ENCODE measurements around the gene MRGPRX1. TPM values are rescaled to one million over a fixed set of nuclear protein-coding genes. Genes with fewer than 3 reads are reported as not detected.

MRGPRX1 gene
- total RNA-seq (ENCODE audit: unreplicated experiment) = not detected
- long read RNA-seq = 0 reads

- no peak for DNase-seq
- H3K27ac Mint-ChIP-seq (ENCODE audit: unreplicated experiment) = no peak within 1 kb of the TSS
- TF ChIP-seq, protein P1, sequence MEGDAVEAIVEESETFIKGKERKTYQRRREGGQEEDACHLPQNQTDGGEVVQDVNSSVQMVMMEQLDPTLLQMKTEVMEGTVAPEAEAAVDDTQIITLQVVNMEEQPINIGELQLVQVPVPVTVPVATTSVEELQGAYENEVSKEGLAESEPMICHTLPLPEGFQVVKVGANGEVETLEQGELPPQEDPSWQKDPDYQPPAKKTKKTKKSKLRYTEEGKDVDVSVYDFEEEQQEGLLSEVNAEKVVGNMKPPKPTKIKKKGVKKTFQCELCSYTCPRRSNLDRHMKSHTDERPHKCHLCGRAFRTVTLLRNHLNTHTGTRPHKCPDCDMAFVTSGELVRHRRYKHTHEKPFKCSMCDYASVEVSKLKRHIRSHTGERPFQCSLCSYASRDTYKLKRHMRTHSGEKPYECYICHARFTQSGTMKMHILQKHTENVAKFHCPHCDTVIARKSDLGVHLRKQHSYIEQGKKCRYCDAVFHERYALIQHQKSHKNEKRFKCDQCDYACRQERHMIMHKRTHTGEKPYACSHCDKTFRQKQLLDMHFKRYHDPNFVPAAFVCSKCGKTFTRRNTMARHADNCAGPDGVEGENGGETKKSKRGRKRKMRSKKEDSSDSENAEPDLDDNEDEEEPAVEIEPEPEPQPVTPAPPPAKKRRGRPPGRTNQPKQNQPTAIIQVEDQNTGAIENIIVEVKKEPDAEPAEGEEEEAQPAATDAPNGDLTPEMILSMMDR (IDR thresholded peaks at IDR 0.05; ENCODE audit: partially characterized antibody, unreplicated experiment) = no peak
- no peak within 1 kb of the TSS for H3K4me3 Mint-ChIP-seq (ENCODE audit: unreplicated experiment)
- no peaks in the 10 kb centered on the region for H3K27me3 Mint-ChIP-seq (ENCODE audit: unreplicated experiment)
- H3K9me3 Mint-ChIP-seq (ENCODE audit: unreplicated experiment) = no peaks in the 10 kb centered on the region
- H3K36me3 Mint-ChIP-seq (ENCODE audit: unreplicated experiment) = no peaks in the 10 kb centered on the region
- H3K4me1 Mint-ChIP-seq (ENCODE audit: low read depth, unreplicated experiment) = no peaks in the 10 kb centered on the region
Observed at GRCh38 chr11:18939314-18939713, at the start of gene MRGPRX1. Gene MRGPRX1, minus strand, starts transcription at chr11:18939414. Its CDS starts 4,630 bp downstream, at chr11:18934784.

DNA sequence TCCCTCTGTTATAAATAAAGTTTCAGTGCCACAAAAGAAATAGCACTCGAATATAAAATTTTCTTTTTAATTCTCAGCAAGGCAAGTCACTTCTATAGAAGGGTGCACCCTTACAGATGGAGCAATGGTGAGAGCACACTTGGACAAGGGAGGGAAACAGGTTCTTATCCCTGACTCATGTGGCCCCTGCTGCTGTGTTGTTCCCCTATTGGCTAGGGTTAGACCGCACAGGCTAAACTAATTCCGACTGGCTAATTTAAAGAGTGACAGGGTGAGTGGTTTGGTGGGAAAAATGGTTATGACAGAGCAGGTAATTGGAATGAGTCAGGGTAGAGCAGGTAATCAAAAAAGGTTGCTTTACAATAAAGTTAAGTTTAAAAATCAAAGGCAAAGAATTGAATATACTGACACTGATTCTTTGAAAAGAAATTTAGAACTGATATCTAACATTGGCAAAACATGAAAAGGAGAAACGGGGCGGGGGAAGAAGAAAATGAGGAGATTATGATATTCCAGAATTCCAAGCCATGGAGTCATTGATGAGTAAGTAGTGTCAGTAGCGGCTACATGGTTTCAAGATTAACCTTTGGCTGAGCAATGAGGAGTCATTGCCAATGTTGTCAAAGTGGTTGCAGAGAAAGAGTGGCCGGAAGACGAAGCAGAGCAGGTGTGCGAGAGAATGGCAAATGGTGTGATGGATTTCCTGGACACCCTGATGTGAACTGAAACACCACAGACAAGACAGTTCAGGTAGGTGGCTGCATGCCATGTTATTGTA is 48.4 kb upstream of the MRGPRX1 start:
- no peak overlapping the region for H3K4me3 Mint-ChIP-seq (ENCODE audit: unreplicated experiment)

DNA sequence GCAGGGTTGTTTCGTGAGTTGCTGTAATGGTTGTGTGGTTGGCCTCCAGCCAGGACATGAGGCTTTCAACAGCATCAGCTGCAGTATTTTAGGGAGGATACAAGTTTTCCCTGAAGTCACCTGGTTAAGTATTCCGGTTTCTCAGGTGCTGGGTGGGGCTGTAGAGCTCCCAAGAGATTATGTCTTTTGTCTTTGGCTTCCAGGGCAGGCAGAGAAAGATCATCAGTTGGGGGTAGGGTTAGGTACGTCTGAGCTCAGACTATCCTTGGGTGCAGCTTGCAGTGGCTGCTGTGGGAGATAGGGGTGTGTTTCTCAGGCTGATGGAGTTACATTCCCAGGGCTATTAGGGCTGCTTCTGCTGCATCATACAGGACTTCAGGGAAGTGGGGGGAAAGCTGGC is 47.5 kb upstream of the MRGPRX1 start:
- no peak overlapping the region for H3K27ac Mint-ChIP-seq (ENCODE audit: unreplicated experiment)
- peaks cover 4% of the 10 kb centered on the region for H3K9me3 Mint-ChIP-seq (ENCODE audit: unreplicated experiment)
- H3K27me3 Mint-ChIP-seq (ENCODE audit: unreplicated experiment) = peaks cover 2% of the 10 kb centered on the region
- DNase-seq = no peak
- TF ChIP-seq, protein P1 (IDR thresholded peaks at IDR 0.05; ENCODE audit: partially characterized antibody, unreplicated experiment) = no peak
- no peaks in the 10 kb centered on the region for H3K4me1 Mint-ChIP-seq (ENCODE audit: low read depth, unreplicated experiment)
- H3K36me3 Mint-ChIP-seq (ENCODE audit: unreplicated experiment) = no peaks in the 10 kb centered on the region
- no peak overlapping the region for H3K4me3 Mint-ChIP-seq (ENCODE audit: unreplicated experiment)

More for the DNA sequence above, 48.4 kb upstream of the MRGPRX1 start:
- H3K27ac Mint-ChIP-seq (ENCODE audit: unreplicated experiment) = no peak overlapping the region
- H3K4me1 Mint-ChIP-seq (ENCODE audit: low read depth, unreplicated experiment) = no peaks in the 10 kb centered on the region
- peaks cover 2% of the 10 kb centered on the region for H3K27me3 Mint-ChIP-seq (ENCODE audit: unreplicated experiment)
- TF ChIP-seq, protein P1 (IDR thresholded peaks at IDR 0.05; ENCODE audit: partially characterized antibody, unreplicated experiment) = no peak
- no peaks in the 10 kb centered on the region for H3K36me3 Mint-ChIP-seq (ENCODE audit: unreplicated experiment)
- no peak for DNase-seq
- peaks cover 4% of the 10 kb centered on the region for H3K9me3 Mint-ChIP-seq (ENCODE audit: unreplicated experiment)

DNA sequence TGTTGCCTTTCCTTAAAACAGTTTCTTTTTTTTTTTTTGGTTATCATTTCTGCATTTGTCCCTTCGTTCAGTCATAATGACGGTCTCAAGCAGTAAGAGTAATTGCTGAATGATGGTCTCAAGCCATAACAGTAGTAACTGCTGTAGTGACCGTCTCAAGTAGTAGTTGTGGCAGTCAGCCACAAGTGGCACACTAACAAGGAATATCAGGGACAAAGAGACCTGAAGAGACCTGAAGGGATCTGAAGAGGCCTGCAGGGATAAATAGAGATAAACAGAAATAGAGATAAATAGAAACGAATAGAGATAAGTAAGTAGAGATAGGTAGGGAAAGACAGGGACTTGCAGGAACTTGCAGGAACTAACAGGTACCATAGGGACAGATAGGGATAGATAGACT is 42.7 kb upstream of the MRGPRX1 start:
- H3K4me1 Mint-ChIP-seq (ENCODE audit: low read depth, unreplicated experiment) = no peaks in the 10 kb centered on the region
- H3K27me3 Mint-ChIP-seq (ENCODE audit: unreplicated experiment) = peaks cover 3% of the 10 kb centered on the region
- no peaks in the 10 kb centered on the region for H3K36me3 Mint-ChIP-seq (ENCODE audit: unreplicated experiment)
- H3K27ac Mint-ChIP-seq (ENCODE audit: unreplicated experiment) = no peak overlapping the region
- no peak for DNase-seq
- peaks cover 4% of the 10 kb centered on the region for H3K9me3 Mint-ChIP-seq (ENCODE audit: unreplicated experiment)
- TF ChIP-seq, protein P1 (IDR thresholded peaks at IDR 0.05; ENCODE audit: partially characterized antibody, unreplicated experiment) = no peak
- H3K4me3 Mint-ChIP-seq (ENCODE audit: unreplicated experiment) = no peak overlapping the region

GRCh38 chr11:18974192-18974591 is 35.0 kb upstream of the MRGPRX1 start:
- TF ChIP-seq, protein P1 (IDR thresholded peaks at IDR 0.05; ENCODE audit: partially characterized antibody, unreplicated experiment) = no peak
- no peak overlapping the region for H3K27ac Mint-ChIP-seq (ENCODE audit: unreplicated experiment)
- H3K36me3 Mint-ChIP-seq (ENCODE audit: unreplicated experiment) = no peaks in the 10 kb centered on the region
- DNase-seq = no peak
- H3K27me3 Mint-ChIP-seq (ENCODE audit: unreplicated experiment) = no peaks in the 10 kb centered on the region
- no peaks in the 10 kb centered on the region for H3K4me1 Mint-ChIP-seq (ENCODE audit: low read depth, unreplicated experiment)
- H3K4me3 Mint-ChIP-seq (ENCODE audit: unreplicated experiment) = no peak overlapping the region
- peaks cover 4% of the 10 kb centered on the region for H3K9me3 Mint-ChIP-seq (ENCODE audit: unreplicated experiment)

Measured in glutamatergic neuron (in vitro differentiated cells).